H1 (cell line): ENCODE data around the gene NUMB. TPM values are rescaled to one million over a fixed set of nuclear protein-coding genes. Genes with fewer than 3 reads are reported as not detected.

Experiments
- CTCF ChIA-PET: fragments of 300-600 bp; sonication (Branson Sonifier 250); formaldehyde crosslinking; loops from one replicate; lab custom pipeline; 2021; ENCODE audit not compliant: partially characterized antibody; lab: Charles Lee
- POLR2A ChIA-PET: fragments of 300-600 bp; sonication (Branson Sonifier 250); formaldehyde crosslinking; loops from one replicate; lab custom pipeline; 2021; ENCODE audit warnings: inconsistent platforms; ENCODE audit not compliant: partially characterized antibody; lab: Charles Lee
- DNase-seq, 2 experiments: peaks; one replicate each; pipeline versions ENCODE4 v3.0.0 to v3.0.0-alpha.2; 2010 to 2022; ENCODE audit warnings: low spot score in 2 of 2, low read depth in 1 of 2, mixed read lengths in 1 of 2
- FAIRE-seq: peaks from 2 replicates; lab custom pipeline; 2011; peaks lifted over from hg19 to GRCh38; lab: Jason Lieb, UNC
- H2AFZ ChIP-seq: 2 replicates; pipeline ENCODE4 v1.8.1; 2012; ENCODE audit warnings: low read length, inconsistent platforms
- H2AK5ac ChIP-seq: 2 replicates; pipeline ENCODE4 v1.6.1; 2013; ENCODE audit warnings: low read depth, low read length
- H2BK120ac ChIP-seq: replicated peaks from 2 replicates; pipeline ENCODE3; 2013; ENCODE audit warnings: low read depth, low read length, inconsistent platforms
- H2BK12ac ChIP-seq: 2 replicates; pipeline ENCODE4 v1.6.1; 2013; ENCODE audit warnings: low read depth, low read length
- H2BK15ac ChIP-seq: 2 replicates; pipeline ENCODE4 v1.6.1; 2013; ENCODE audit warnings: low read length
- H2BK20ac ChIP-seq: 2 replicates; pipeline ENCODE4 v1.6.1; 2013; ENCODE audit warnings: low read length
- H2BK5ac ChIP-seq: 2 replicates; pipeline ENCODE4 v1.6.1; 2013; ENCODE audit warnings: low read depth, low read length
- H3K14ac ChIP-seq: 2 replicates; pipeline ENCODE4 v1.6.1; 2013; ENCODE audit warnings: inconsistent platforms; ENCODE audit not compliant: insufficient read length
- H3K18ac ChIP-seq: 2 replicates; pipeline ENCODE4 v1.6.1; 2013; ENCODE audit warnings: low read length; ENCODE audit errors: extremely low read depth
- H3K23ac ChIP-seq: 2 replicates; pipeline ENCODE4 v1.6.1; 2013; ENCODE audit warnings: inconsistent platforms; ENCODE audit not compliant: insufficient read length
- H3K23me2 ChIP-seq: 2 replicates; pipeline ENCODE4 v1.6.1; 2013; ENCODE audit warnings: low read depth, low read length
- H3K27ac ChIP-seq: 2 replicates; pipeline ENCODE4 v1.6.1; 2011; ENCODE audit warnings: low read depth, low read length, inconsistent platforms
- H3K27me3 ChIP-seq, 4 experiments: replicated peaks in 1 of 4; 1 replicate in 1 of 4; 2 replicates in 3 of 4; pipeline versions ENCODE4 v1.6.1 to v1.8.1; 2011 to 2013; ENCODE audit warnings: low read length in 3 of 4, mild to moderate bottlenecking in 3 of 4, inconsistent platforms in 2 of 4, mixed read lengths in 2 of 4, moderate library complexity in 1 of 4; ENCODE audit not compliant: control insufficient read depth in 3 of 4, insufficient read depth in 3 of 4; ENCODE audit errors: extremely low read depth in 1 of 4
- H3K36me3 ChIP-seq, 4 experiments: 2 replicates each; pipeline versions ENCODE4 v1.6.1 to v1.8.1; 2011 to 2013; ENCODE audit warnings: mild to moderate bottlenecking in 4 of 4, low read length in 3 of 4, moderate library complexity in 2 of 4, control low read depth in 1 of 4, inconsistent platforms in 1 of 4; ENCODE audit not compliant: insufficient read depth in 4 of 4, control insufficient read depth in 2 of 4
- H3K4ac ChIP-seq: replicated peaks from 2 replicates; pipeline ENCODE3; 2013; ENCODE audit warnings: low read length, low read depth, mixed read lengths, inconsistent platforms; ENCODE audit not compliant: insufficient read length
- H3K4me1 ChIP-seq, 4 experiments: replicated peaks in 1 of 4; 1 replicate in 1 of 4; 2 replicates in 3 of 4; pipeline versions ENCODE4 v1.6.1 to v1.8.1; 2011 to 2013; ENCODE audit warnings: low read length in 3 of 4, inconsistent platforms in 2 of 4, mixed read lengths in 1 of 4; ENCODE audit not compliant: insufficient read depth in 4 of 4, control insufficient read depth in 3 of 4
- H3K4me2 ChIP-seq, 2 experiments: 2 replicates each; pipeline versions ENCODE4 v1.6.1 to v1.8.1; 2011 to 2013; ENCODE audit warnings: low read depth in 2 of 2, low read length in 2 of 2, control low read depth in 1 of 2, inconsistent platforms in 1 of 2, mild to moderate bottlenecking in 1 of 2; ENCODE audit not compliant: insufficient read depth in 1 of 2
- H3K4me3 ChIP-seq, 4 experiments: fragments of 200-600, 300-600 bp in 1 of 4; sonication (generic), shearing (Covaris generic), sonication (Bioruptor Twin) in 1 of 4; 2 replicates each; pipeline versions ENCODE4 v1.5.1 to v1.8.1; 2011 to 2016; ENCODE audit warnings: low read length in 4 of 4, low read depth in 3 of 4, control low read depth in 2 of 4, inconsistent platforms in 2 of 4, mild to moderate bottlenecking in 2 of 4, mixed read lengths in 1 of 4, moderate library complexity in 1 of 4; ENCODE audit not compliant: insufficient read depth in 2 of 4; ENCODE audit errors: extremely low read depth in 1 of 4
- H3K56ac ChIP-seq: replicated peaks from 2 replicates; pipeline ENCODE3; 2013; ENCODE audit warnings: low read depth, mild to moderate bottlenecking, mixed read lengths, low read length, inconsistent platforms; ENCODE audit not compliant: insufficient read length
- H3K79me1 ChIP-seq: 2 replicates; pipeline ENCODE4 v1.6.1; 2013; ENCODE audit warnings: low read depth, low read length, control low read depth
- H3K79me2 ChIP-seq, 2 experiments: 2 replicates each; pipeline versions ENCODE4 v1.6.1 to v1.8.1; 2012 to 2013; ENCODE audit warnings: low read length in 2 of 2, mild to moderate bottlenecking in 2 of 2, inconsistent platforms in 1 of 2; ENCODE audit not compliant: insufficient read depth in 2 of 2, control insufficient read depth in 1 of 2
- H3K9ac ChIP-seq, 4 experiments: replicated peaks in 1 of 4; 1 replicate in 1 of 4; 2 replicates in 3 of 4; pipeline versions ENCODE4 v1.6.1 to v1.8.1; 2011 to 2013; ENCODE audit warnings: low read depth in 3 of 4, low read length in 3 of 4, control low read depth in 2 of 4, mild to moderate bottlenecking in 2 of 4, moderate library complexity in 2 of 4, inconsistent platforms in 1 of 4; ENCODE audit errors: extremely low read depth in 1 of 4
- H3K9me3 ChIP-seq, 2 experiments: 2 replicates each; pipeline versions ENCODE4 v1.6.1 to v1.8.1; 2012 to 2013; ENCODE audit warnings: mild to moderate bottlenecking in 2 of 2, moderate library complexity in 2 of 2, control low read depth in 1 of 2, inconsistent platforms in 1 of 2, low read depth in 1 of 2, low read length in 1 of 2, mixed read lengths in 1 of 2; ENCODE audit not compliant: insufficient read depth in 2 of 2
- H4K20me1 ChIP-seq, 2 experiments: replicated peaks in 1 of 2; 2 replicates each; pipeline versions ENCODE3 to v1.8.1; 2011 to 2013; ENCODE audit warnings: inconsistent platforms in 2 of 2, low read length in 2 of 2, mild to moderate bottlenecking in 1 of 2; ENCODE audit not compliant: insufficient read depth in 2 of 2, control insufficient read depth in 1 of 2
- H4K5ac ChIP-seq: 2 replicates; pipeline ENCODE4 v1.6.1; 2013; ENCODE audit warnings: low read length, low read depth, mixed read lengths, inconsistent platforms; ENCODE audit not compliant: insufficient read length
- H4K8ac ChIP-seq: 2 replicates; pipeline ENCODE4 v1.8.0; 2013; ENCODE audit warnings: mild to moderate bottlenecking, moderate library complexity, low read length, inconsistent platforms; ENCODE audit not compliant: insufficient read depth; ENCODE audit errors: extremely low read depth
- H4K91ac ChIP-seq: replicated peaks from 2 replicates; pipeline ENCODE3; 2013; ENCODE audit warnings: low read length, mixed read lengths, inconsistent platforms; ENCODE audit not compliant: insufficient read length
- BRCA1 ChIP-seq: IDR thresholded peaks from 2 replicates; pipeline ENCODE4 v1.6.1; 2012; ENCODE audit warnings: low read depth, low read length, improper control_type of control experiment
- GTF2F1 ChIP-seq: IDR thresholded peaks from 2 replicates; pipeline ENCODE4 v1.6.1; 2012; ENCODE audit warnings: low read depth, low read length, improper control_type of control experiment, borderline replicate concordance
- POU5F1 ChIP-seq: IDR thresholded peaks from 2 replicates; pipeline ENCODE4 v1.6.1; 2011; ENCODE audit warnings: low read depth, mild to moderate bottlenecking, low read length, moderate library complexity
- SAP30 ChIP-seq: fragments of 300-600 bp; sonication (generic); IDR thresholded peaks from 2 replicates; pipeline ENCODE4 v1.7.1; 2012; ENCODE audit warnings: low read length, moderate library complexity, mild to moderate bottlenecking, inconsistent platforms; ENCODE audit not compliant: insufficient read depth, insufficient replicate concordance
- SUZ12 ChIP-seq: fragments of 200-600 bp; sonication (generic); IDR thresholded peaks from 2 replicates; pipeline ENCODE4 v1.6.1; 2012; ENCODE audit warnings: mild to moderate bottlenecking, inconsistent platforms, low read length, moderate library complexity, mixed read lengths
- TBP ChIP-seq: IDR thresholded peaks from 2 replicates; pipeline ENCODE4 v1.6.1; 2011; ENCODE audit warnings: low read depth, low read length, improper control_type of control experiment
- TCF12 ChIP-seq: IDR thresholded peaks from 2 replicates; pipeline ENCODE4 v1.6.1; 2011; ENCODE audit warnings: low read depth, mild to moderate bottlenecking, low read length
- WGBS, 2 experiments: shearing (Covaris generic) in 1 of 2; methylation state at CpG; one replicate each; pipeline versions ENCODE4 v1.1.6 to v1.1.7; 2013 to 2015; ENCODE audit warnings: low lambda C conversion rate in 2 of 2, mixed read lengths in 2 of 2, inconsistent platforms in 1 of 2, low coverage in 1 of 2, missing lambda C conversion rate in 1 of 2; ENCODE audit not compliant: insufficient replicate concordance in 2 of 2, insufficient coverage in 1 of 2, insufficient read length in 1 of 2; ENCODE audit errors: extremely low coverage in 1 of 2, missing lambda C conversion rate in 1 of 2; 5-methylcytosine and 5-hydroxymethylcytosine counted together
- polyA plus RNA-seq, 7 experiments: library from polyadenylated mRNA; depleted of rRNA in 3 of 7; stranded (reverse) in 5 of 7; unstranded in 2 of 7; fragments of >200 nt in 5 of 7; fragments of 200-250 nt in 2 of 7; gene quantifications; 1 replicate in 5 of 7; 2 replicates in 1 of 7; 4 replicates in 1 of 7; pipeline versions ENCODE4 v1.2.1 to v1.2.3, GENCODE V29; 2011 to 2013; ENCODE audit warnings: missing spikeins in 2 of 7, mixed read lengths in 2 of 7
- total RNA-seq: library from RNA; stranded (reverse); fragmentation: NEBNext Ultra II Directional; extraction: Animal tissue kit (Norgen Biotek cat#: 25700); gene quantifications from 2 replicates; pipeline ENCODE4 v1.2.1, GENCODE V29; 2021
- TF ChIP-seq, protein P1 (sequence below): IDR thresholded peaks from 2 replicates; pipeline ENCODE4 v1.6.1; 2012; ENCODE audit warnings: inconsistent platforms
- TF ChIP-seq, protein P2 (sequence below): IDR thresholded peaks from 2 replicates; pipeline ENCODE4 v1.6.1; 2012; ENCODE audit warnings: inconsistent platforms

Gene NUMB
- total and polyA plus RNA-seq, 2 of the 8 experiments (the other 6 are each of a cell fraction or from before 2014, with no cell fraction given) = 54.3 to 78.1 TPM

DNA sequence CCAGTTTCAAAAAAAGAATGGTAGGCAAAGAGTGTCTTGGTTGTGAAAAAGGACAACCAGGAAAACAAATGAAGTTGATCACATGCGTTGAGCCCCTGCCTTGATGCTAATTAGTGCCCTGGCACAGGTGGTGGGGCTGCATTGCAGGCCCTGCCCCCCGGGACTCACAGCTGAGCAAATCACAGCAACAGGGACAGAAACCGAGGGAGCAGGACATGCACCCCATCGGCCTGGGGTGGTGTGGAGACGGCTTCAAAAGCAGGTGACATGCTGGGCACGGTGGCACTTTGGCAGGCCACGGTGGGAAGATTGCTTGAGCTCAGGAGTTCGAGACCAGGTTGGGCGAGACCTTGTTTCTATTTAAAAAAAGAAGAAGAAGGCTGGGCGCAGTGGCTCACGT lies 222.2 kb downstream of the NUMB start:
- H3K27ac ChIP-seq = peak overlapping the region; percentile 37; the same call in 1 of the 2 replicates
- H3K9me3 ChIP-seq = no peaks in the 10 kb centered on the region
- no peak overlapping the region for H2AK5ac ChIP-seq
- no peak for TF ChIP-seq GTF2F1
- TF ChIP-seq, protein P1, sequence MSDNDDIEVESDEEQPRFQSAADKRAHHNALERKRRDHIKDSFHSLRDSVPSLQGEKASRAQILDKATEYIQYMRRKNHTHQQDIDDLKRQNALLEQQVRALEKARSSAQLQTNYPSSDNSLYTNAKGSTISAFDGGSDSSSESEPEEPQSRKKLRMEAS = peak; percentile 61
- TF ChIP-seq POU5F1 = no peak
- peak; percentile 90; the same call in 1 of the 2 replicates for TF ChIP-seq TCF12
- TF ChIP-seq SUZ12 = peak; percentile 8; the same call in 1 of the 2 replicates
- TF ChIP-seq BRCA1 = no peak
- peak; percentile 12; the same call in 1 of the 2 replicates for TF ChIP-seq TBP
- TF ChIP-seq, protein P2, sequence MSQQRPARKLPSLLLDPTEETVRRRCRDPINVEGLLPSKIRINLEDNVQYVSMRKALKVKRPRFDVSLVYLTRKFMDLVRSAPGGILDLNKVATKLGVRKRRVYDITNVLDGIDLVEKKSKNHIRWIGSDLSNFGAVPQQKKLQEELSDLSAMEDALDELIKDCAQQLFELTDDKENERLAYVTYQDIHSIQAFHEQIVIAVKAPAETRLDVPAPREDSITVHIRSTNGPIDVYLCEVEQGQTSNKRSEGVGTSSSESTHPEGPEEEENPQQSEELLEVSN = peak; percentile 62
- peak; percentile 61 for TF ChIP-seq SAP30
- ChIA-PET CTCF (interaction anchor here (1.0 to 1.8 kb wide), 3 partner anchors 30 to 236 kb away, joined by 4 to 7 read pairs (median 5); no protein-coding TSS in a partner anchor), POLR2A (interaction anchor here (0.6 to 1.6 kb wide), 15 partner anchors 9 to 231 kb away, joined by 3 to 4 read pairs (median 3); partner anchors contain the start of genes NUMB and RBM25)
- H3K27me3 ChIP-seq = peaks cover 6 to 29% (median 20%) of the 10 kb centered on the region in 4 experiments
- peak overlapping the region; percentile 80; the same call in 1 of the 2 replicates for H2BK5ac ChIP-seq
- H3K4me1 ChIP-seq = peaks cover 6 to 59% (median 33%) of the 10 kb centered on the region in 4 experiments
- peak; percentile 7 for FAIRE-seq
- peaks cover 0 to 10% of the 10 kb centered on the region in 2 experiments; a peak in 2 of 4 replicates for H3K79me2 ChIP-seq
- H3K79me1 ChIP-seq = peaks cover 3% of the 10 kb centered on the region
- no peak overlapping the region for H3K23ac ChIP-seq
- WGBS, 2 experiments = 6% methylated on average over 11 of the region's 11 CpGs; no CpG with 5 or more reads in 1 of the 2 experiments
- H2BK15ac ChIP-seq = no peak overlapping the region; the same call in 1 of the 2 replicates
- peak overlapping the region; percentile 89; the same call in 1 of the 2 replicates for H2BK12ac ChIP-seq
- H4K91ac ChIP-seq = peak overlapping the region; percentile 61
- H3K9ac ChIP-seq = no peak overlapping the region; a peak in 1 of 7 replicates
- peak overlapping the region; percentile 57 for H2BK120ac ChIP-seq
- DNase-seq = peak in 1 of 2 experiments; percentile 66
- H3K4me3 ChIP-seq = peak overlapping the region; percentile 11 to 62 (median 60); a peak in 6 of 8 replicates
- peaks cover 22% of the 10 kb centered on the region for H3K23me2 ChIP-seq
- peaks cover 2 to 4% of the 10 kb centered on the region in 2 experiments for H4K20me1 ChIP-seq
- peak overlapping the region; percentile 89; the same call in 1 of the 2 replicates for H3K18ac ChIP-seq
- H3K14ac ChIP-seq = no peak overlapping the region
- H3K56ac ChIP-seq = no peak overlapping the region
- H4K5ac ChIP-seq = peak overlapping the region; percentile 23
- peak overlapping the region; percentile 99 for H2BK20ac ChIP-seq
- H3K36me3 ChIP-seq = 0 out of 8 replicates have a peak, but pooled peaks cover 0 to 3% (median 0%) of the 10 kb centered on the region in 4 experiments
- no peak overlapping the region; the same call in 1 of the 2 replicates for H4K8ac ChIP-seq
- H2AFZ ChIP-seq = no peak overlapping the region
- peak overlapping the region; percentile 89 to 96 for H3K4me2 ChIP-seq
- peak overlapping the region; percentile 89 for H3K4ac ChIP-seq
